PFSK-1 (cell line): Measurements from ENCODE around the gene NR1H4.

Experiments used
- FOXP2 ChIP-seq: optimal IDR thresholded peaks from 2 replicates; pipeline ENCODE3; 2011; ENCODE audit warnings: borderline replicate concordance, control low read depth, inconsistent platforms; ENCODE audit not compliant: insufficient read depth; ENCODE audit errors: extremely low read length, extremely low read depth
- POLR2AphosphoS5 ChIP-seq: IDR thresholded peaks from 2 replicates; pipeline ENCODE4 v1.6.1; 2012; ENCODE audit warnings: low read depth, mild to moderate bottlenecking, control low read depth, low read length, moderate library complexity
- REST ChIP-seq, 2 experiments: IDR thresholded peaks; 2 replicates each; pipeline versions ENCODE4 v1.6.1 to v1.8.0; 2011 to 2012; ENCODE audit warnings: low read depth in 2 of 2, low read length in 2 of 2, control low read depth in 1 of 2, inconsistent platforms in 1 of 2, mild to moderate bottlenecking in 1 of 2, moderate library complexity in 1 of 2; ENCODE audit not compliant: insufficient read depth in 1 of 2
- SIN3A ChIP-seq: IDR thresholded peaks from 2 replicates; pipeline ENCODE4 v1.6.1; 2012; ENCODE audit warnings: mild to moderate bottlenecking, low read length, moderate library complexity, borderline replicate concordance; ENCODE audit not compliant: insufficient read depth
- TAF1 ChIP-seq: IDR thresholded peaks from 2 replicates; pipeline ENCODE4 v1.6.1; 2012; ENCODE audit warnings: low read length, control low read depth, borderline replicate concordance; ENCODE audit not compliant: insufficient read depth

The NR1H4 gene

GRCh38 chr12:100601626-100602025 is 128.0 kb downstream of the NR1H4 start:
- TF ChIP-seq FOXP2: no peak

- TF ChIP-seq TAF1: no peak
- TF ChIP-seq SIN3A: no peak
- no peak for TF ChIP-seq POLR2AphosphoS5
- TF ChIP-seq FOXP2: no peak
- no peak for TF ChIP-seq REST (IDR thresholded peaks at IDR 0.05; ENCODE audit: insufficient read depth in 1 of 2, low read depth in 2 of 2, low read length in 2 of 2)
These were observed 135.1 kb downstream of the NR1H4 start for GRCh38 chr12:100608776-100609175.

GRCh38 chr12:100610666-100611430 is 137.2 kb downstream of the NR1H4 start:
- TF ChIP-seq TAF1: no peak
- TF ChIP-seq SIN3A: no peak
- TF ChIP-seq FOXP2: no peak
- no peak for TF ChIP-seq POLR2AphosphoS5
- TF ChIP-seq REST (IDR thresholded peaks at IDR 0.05; ENCODE audit: insufficient read depth in 1 of 2, low read depth in 2 of 2, low read length in 2 of 2): no peak

- TF ChIP-seq SIN3A (no peak), TAF1 (no peak), POLR2AphosphoS5 (no peak), FOXP2 (no peak), REST (IDR thresholded peaks at IDR 0.05; ENCODE audit: insufficient read depth in 1 of 2, low read depth in 2 of 2, low read length in 2 of 2) (no peak)
These were observed 138.9 kb downstream of the NR1H4 start for GRCh38 chr12:100612606-100613005.
